Pancreas (tissue), 10 donors: ENCODE measurements around the gene TMEM95. TPM values are rescaled to one million over a fixed set of nuclear protein-coding genes. Genes with fewer than 3 reads are reported as not detected.

Experiments used
- ATAC-seq, 4 donors: fragments of 200-7000 bp; cut with Tn5 transposase; one replicate each; pipeline versions ENCODE4 v1.8.0 to v1.9.1; 2020; ENCODE audit warnings: mild to moderate bottlenecking in 4 of 4, moderate library complexity in 4 of 4
- DNase-seq, 6 donors: peaks; one replicate each; pipeline ENCODE4 v3.0.0-alpha.2; 2020
- FAIRE-seq: peaks from 2 replicates; lab custom pipeline; 2012; peaks lifted over from hg19 to GRCh38; lab: Jason Lieb, UNC
- H3K27ac ChIP-seq, 4 donors: fragments of 200-600 bp; sonication (generic); 1 replicate in 3 of 4; 2 replicates in 1 of 4; pipeline versions ENCODE4 v1.5.0 to v1.8.0; 2020
- H3K27me3 ChIP-seq, 4 donors: fragments of 200-600 bp; one replicate each; pipeline ENCODE4 v1.8.0; 2021
- H3K36me3 ChIP-seq, 3 donors: fragments of 200-600 bp; sonication (generic) in 1 of 3; one replicate each; pipeline versions ENCODE4 v1.5.0 to v1.8.0; 2020 to 2021
- H3K4me1 ChIP-seq, 3 donors: fragments of 200-600 bp; one replicate each; pipeline ENCODE4 v1.8.0; 2021
- H3K4me3 ChIP-seq, 4 donors: fragments of 200-600 bp; sonication (generic) in 2 of 4; one replicate each; pipeline versions ENCODE4 v1.5.0 to v1.8.0; 2020 to 2021
- H3K9me3 ChIP-seq, 4 donors: fragments of 200-600 bp; one replicate each; pipeline ENCODE4 v1.8.0; 2021
- WGBS, 2 donors: extraction: QIAGEN DNeasy Blood & Tissue Kit; methylation state at CpG; one replicate each; pipeline ENCODE4 v1.1.7; 2013; 5-methylcytosine and 5-hydroxymethylcytosine counted together
- intact Hi-C, 3 donors: fragments of 100-400 bp; cut with DNase I; formaldehyde crosslinking; loops; one replicate each; pipeline versions ENCODE4 v1.11.1 to v1.14.2; 2022
- polyA plus RNA-seq, 2 donors: library from polyadenylated mRNA; stranded (reverse); fragments of 200-250 nt; gene quantifications; one replicate each; pipeline ENCODE4 v1.2.3, GENCODE V29; 2013
- total RNA-seq, 6 donors: library from RNA; stranded (reverse); fragmentation: NEBNext Ultra II Directional in 4 of 6; extraction: Animal tissue kit (Norgen Biotek cat#: 25700) in 4 of 6; gene quantifications; one replicate each; pipeline versions ENCODE4 v1.2.1 to v1.2.4, GENCODE V29; 2021 to 2023
- TF ChIP-seq, protein P1 (sequence below), 4 donors: fragments of 200-600 bp; sonication (generic) in 3 of 4; IDR thresholded peaks; one replicate each; pipeline versions ENCODE4 v1.5.0 to v1.8.0; 2021; ENCODE audit warnings: antibody characterized with exemption in 4 of 4
- donor health status: healthy with polysubstance abuse.
- donor health status: DM: no; HTN: no; CAD: no; lungs with moderate emphysema.
- donor health status: DM: no; HTN: no; CAD: no.
- donor health status: control.
- donor health status: control.
- donor health status: Bipolar disorder and iron deficiency.
- donor health status: DM: yes; HTN: yes; CAD: no.
- donor health status: DM: no; HTN: no; CAD: no.
- donor health status: DM: no; HTN: no; CAD: no.
- donor health status: DM: yes; HTN: yes; CAD: no.

Gene TMEM95
- total and polyA plus RNA-seq, 8 donors: not detected

DNA sequence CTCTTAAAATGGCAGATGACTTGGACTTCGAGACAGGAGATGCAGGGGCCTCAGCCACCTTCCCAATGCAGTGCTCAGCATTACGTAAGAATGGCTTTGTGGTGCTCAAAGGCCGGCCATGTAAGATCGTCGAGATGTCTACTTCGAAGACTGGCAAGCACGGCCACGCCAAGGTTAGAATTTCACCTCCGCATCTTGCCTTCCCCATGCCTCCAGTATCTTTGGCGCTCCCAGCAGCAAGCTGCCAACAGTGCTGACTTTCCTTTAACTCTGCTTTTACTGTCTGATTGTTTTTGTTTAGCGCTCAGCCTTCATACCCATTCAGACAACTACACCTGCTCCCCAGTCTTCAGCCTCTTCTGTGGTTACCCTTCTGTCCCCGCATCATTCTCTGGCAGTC, 45.3 kb upstream of the TMEM95 start:
- no peaks in the 10 kb centered on the region for H3K9me3 ChIP-seq
- H3K4me3 ChIP-seq: peak overlapping the region in 2 of 4 donors; percentile 84 to 96
- DNase-seq (peak in 2 of 6 donors; percentile 20 to 28), ATAC-seq (no peak), FAIRE-seq (no peak)
- TF ChIP-seq, protein P1, sequence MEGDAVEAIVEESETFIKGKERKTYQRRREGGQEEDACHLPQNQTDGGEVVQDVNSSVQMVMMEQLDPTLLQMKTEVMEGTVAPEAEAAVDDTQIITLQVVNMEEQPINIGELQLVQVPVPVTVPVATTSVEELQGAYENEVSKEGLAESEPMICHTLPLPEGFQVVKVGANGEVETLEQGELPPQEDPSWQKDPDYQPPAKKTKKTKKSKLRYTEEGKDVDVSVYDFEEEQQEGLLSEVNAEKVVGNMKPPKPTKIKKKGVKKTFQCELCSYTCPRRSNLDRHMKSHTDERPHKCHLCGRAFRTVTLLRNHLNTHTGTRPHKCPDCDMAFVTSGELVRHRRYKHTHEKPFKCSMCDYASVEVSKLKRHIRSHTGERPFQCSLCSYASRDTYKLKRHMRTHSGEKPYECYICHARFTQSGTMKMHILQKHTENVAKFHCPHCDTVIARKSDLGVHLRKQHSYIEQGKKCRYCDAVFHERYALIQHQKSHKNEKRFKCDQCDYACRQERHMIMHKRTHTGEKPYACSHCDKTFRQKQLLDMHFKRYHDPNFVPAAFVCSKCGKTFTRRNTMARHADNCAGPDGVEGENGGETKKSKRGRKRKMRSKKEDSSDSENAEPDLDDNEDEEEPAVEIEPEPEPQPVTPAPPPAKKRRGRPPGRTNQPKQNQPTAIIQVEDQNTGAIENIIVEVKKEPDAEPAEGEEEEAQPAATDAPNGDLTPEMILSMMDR (IDR thresholded peaks at IDR 0.05): no peak
- intact Hi-C loops: loop anchor here in 1 of 3 donors (10.0 kb wide), 1 partner anchor 45 kb away; the partner anchor contains the start of gene CLDN7
- H3K4me1 ChIP-seq: peaks cover 22 to 34% (median 24%) of the 10 kb centered on the region in 3 donors
- no peak overlapping the region for H3K27ac ChIP-seq
- H3K27me3 ChIP-seq: no peaks in the 10 kb centered on the region
- peaks cover 8 to 42% (median 32%) of the 10 kb centered on the region in 3 donors for H3K36me3 ChIP-seq
- whole genome bisulfite sequencing, 2 donors: 64 to 74% methylated on average over 12 of the region's 12 CpGs

DNA sequence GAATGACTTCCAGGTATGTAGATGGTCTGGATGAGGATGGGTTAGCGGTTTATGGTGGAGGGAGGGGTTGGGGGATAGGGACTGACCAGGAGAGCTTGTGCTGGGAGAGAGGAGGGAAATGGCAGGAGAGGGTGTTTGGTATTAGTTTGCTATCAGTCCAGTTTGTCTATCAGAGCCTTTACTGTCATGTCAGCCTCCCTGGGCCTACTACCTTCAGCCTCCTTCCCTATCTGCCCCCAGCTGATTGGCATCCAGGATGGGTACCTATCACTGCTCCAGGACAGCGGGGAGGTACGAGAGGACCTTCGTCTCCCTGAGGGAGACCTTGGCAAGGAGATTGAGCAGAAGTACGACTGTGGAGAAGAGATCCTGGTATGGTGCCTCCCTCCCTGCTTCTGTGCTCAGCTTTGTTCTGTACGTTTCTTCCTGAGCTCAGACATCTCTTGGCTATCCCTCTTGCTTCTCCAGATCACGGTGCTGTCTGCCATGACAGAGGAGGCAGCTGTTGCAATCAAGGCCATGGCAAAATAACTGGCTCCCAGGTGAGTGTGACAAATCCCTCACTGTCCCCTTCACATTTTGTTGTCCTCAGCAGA, 43.7 kb upstream of the TMEM95 start:
- H3K36me3 ChIP-seq: peaks cover 8 to 42% (median 32%) of the 10 kb centered on the region in 3 donors
- no peak overlapping the region for H3K4me3 ChIP-seq
- ATAC-seq (no peak), DNase-seq (peak in 1 of 6 donors; percentile 9), FAIRE-seq (no peak)
- H3K9me3 ChIP-seq: no peaks in the 10 kb centered on the region
- 63 to 77% methylated on average over 7 of the region's 7 CpGs for WGBS, 2 donors
- TF ChIP-seq, protein P1 (IDR thresholded peaks at IDR 0.05): no peak
- no peaks in the 10 kb centered on the region for H3K27me3 ChIP-seq
- intact Hi-C loops: loop anchor here in 1 of 3 donors (10.0 kb wide), 1 partner anchor 46 kb away; the partner anchor contains the start of gene CLDN7
- peaks cover 22 to 40% (median 32%) of the 10 kb centered on the region in 3 donors for H3K4me1 ChIP-seq
- H3K27ac ChIP-seq: no peak overlapping the region

DNA sequence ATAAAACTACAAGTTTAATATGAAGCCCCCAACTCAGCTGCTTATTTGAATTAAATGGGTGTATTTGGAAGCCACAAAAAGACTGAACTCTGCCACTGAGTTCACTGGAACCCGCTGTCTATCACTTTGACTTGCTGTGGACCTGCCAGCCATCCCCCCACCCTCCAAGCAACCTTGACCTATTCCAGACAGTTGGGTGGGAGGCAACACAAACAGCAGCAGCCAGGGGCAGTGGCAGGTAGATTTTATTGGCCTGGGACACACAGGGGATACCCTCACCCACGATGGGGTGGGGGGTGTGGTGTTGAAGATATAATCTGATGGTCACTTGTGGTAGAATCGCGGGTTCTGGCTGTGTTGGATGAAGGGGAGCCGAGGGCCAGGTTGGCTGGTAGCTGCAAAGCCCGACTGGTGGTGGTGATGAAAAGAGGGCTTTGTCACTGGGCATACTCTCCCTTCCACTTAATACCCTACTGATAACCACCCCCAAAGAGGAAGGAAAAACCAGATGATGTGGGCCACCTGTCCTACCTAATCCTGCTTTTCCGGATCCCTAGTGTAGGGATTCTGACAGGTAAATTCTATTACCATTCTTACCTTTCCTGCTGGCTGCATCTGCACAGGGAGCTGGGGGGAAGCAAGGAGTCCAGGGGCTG, 42.4 kb upstream of the TMEM95 start:
- no peak for ATAC-seq
- DNase-seq: peak in 2 of 6 donors; percentile 28 to 31
- no peak for FAIRE-seq
- Histone ChIP-seq H3K27ac (no peak overlapping the region), H3K4me3 (no peak overlapping the region), H3K36me3 (peaks cover 8 to 44% (median 32%) of the 10 kb centered on the region in 3 donors), H3K9me3 (no peaks in the 10 kb centered on the region), H3K4me1 (peaks cover 22 to 40% (median 32%) of the 10 kb centered on the region in 3 donors), H3K27me3 (no peaks in the 10 kb centered on the region)
- intact Hi-C loops: loop anchor here in 1 of 3 donors (10.0 kb wide), 1 partner anchor 48 kb away; the partner anchor contains the start of gene CLDN7
- 61 to 67% methylated on average over 7 of the region's 7 CpGs for WGBS, 2 donors
- TF ChIP-seq, protein P1 (IDR thresholded peaks at IDR 0.05): no peak

DNA sequence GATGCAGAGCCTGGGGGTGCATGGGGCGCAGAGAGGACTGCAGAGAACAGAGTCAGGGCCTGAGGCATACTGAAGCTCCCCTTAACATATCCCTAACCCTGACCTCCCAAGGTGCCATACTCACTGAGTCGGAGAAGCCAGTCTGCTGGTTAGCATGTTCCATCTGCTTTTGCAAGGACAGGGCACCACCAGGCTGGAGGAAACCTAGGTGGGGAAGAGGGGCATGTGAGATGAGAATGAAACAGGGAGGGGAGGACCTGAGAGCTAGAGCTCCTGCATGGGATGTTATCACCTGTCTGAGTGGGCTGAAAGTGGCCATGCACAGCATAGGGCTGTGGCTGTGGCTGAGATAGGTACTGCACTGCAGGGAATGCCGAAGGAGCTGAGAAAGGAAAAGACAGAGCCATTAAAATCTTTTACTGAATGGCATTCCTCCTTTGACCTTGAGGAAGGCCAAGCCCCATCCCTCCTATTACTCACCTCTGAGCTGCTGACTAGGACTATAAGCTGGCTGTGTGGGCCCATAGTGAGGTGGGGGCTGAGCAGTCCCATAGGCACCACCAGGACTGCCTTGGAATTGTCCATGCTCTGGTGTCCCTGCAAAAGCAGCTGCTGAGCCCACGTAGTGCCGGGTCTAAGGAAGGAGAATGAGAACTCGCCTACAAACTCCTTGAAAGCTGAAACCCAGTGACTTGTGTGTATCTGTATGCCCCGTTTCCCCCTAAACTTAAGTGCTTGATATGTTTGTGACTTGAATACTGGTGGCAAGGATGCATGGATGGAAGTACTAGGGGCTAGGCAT, 41.7 kb upstream of the TMEM95 start:
- H3K9me3 ChIP-seq: no peaks in the 10 kb centered on the region
- H3K27ac ChIP-seq: no peak overlapping the region
- intact Hi-C loops: loop anchor here in 1 of 3 donors (10.0 kb wide), 1 partner anchor 48 kb away; the partner anchor contains the start of gene CLDN7
- no peak for ATAC-seq
- TF ChIP-seq, protein P1 (IDR thresholded peaks at IDR 0.05): no peak
- peaks cover 8 to 48% (median 35%) of the 10 kb centered on the region in 3 donors for H3K36me3 ChIP-seq
- peaks cover 22 to 40% (median 32%) of the 10 kb centered on the region in 3 donors for H3K4me1 ChIP-seq
- FAIRE-seq: no peak
- no peaks in the 10 kb centered on the region for H3K27me3 ChIP-seq
- H3K4me3 ChIP-seq: no peak overlapping the region
- WGBS, 2 donors: 77 to 85% methylated on average over 7 of the region's 7 CpGs
- DNase-seq: peak in 2 of 6 donors; percentile 19 to 30
